Thyroid gland (tissue), 4 donors: ENCODE measurements around the gene TES. TPM values are rescaled to one million over a fixed set of nuclear protein-coding genes. Genes with fewer than 3 reads are reported as not detected.

Experiments
- DNase-seq, 2 donors: peaks; one replicate each; pipeline ENCODE4 v3.0.0-alpha.2; 2019
- H3K27ac ChIP-seq, 3 donors: fragments of 200-600 bp; sonication (generic); 1 replicate in 2 of 3; 2 replicates in 1 of 3; pipeline ENCODE4 v1.5.1; 2016 to 2019; ENCODE audit warnings: mild to moderate bottlenecking in 1 of 3, moderate library complexity in 1 of 3
- H3K27me3 ChIP-seq: fragments of 200-600 bp; sonication (generic); one replicate; pipeline ENCODE4 v1.5.1; 2019
- H3K36me3 ChIP-seq, 2 donors: fragments of 200-600 bp; sonication (generic); one replicate each; pipeline ENCODE4 v1.5.1; 2016 to 2019
- H3K4me1 ChIP-seq, 2 donors: fragments of 200-600 bp; sonication (generic); one replicate each; pipeline ENCODE4 v1.5.1; 2017 to 2019
- H3K4me3 ChIP-seq, 3 donors: fragments of 200-600 bp; sonication (generic); replicated peaks in 1 of 3; 1 replicate in 2 of 3; 2 replicates in 1 of 3; pipeline ENCODE4 v1.5.1; 2016; ENCODE audit warnings: mild to moderate bottlenecking in 1 of 3
- H3K9me3 ChIP-seq: fragments of 200-600 bp; sonication (generic); one replicate; pipeline ENCODE4 v1.5.1; 2017
- CTCF ChIP-seq, 6 experiments: fragments of 200-600 bp in 3 of 6; fragments of 450-650 bp in 3 of 6; sonication (generic) in 3 of 6; IDR thresholded peaks; one replicate each; pipeline ENCODE4 v1.5.1; 2016 to 2019; ENCODE audit warnings: antibody characterized with exemption in 6 of 6, mild to moderate bottlenecking in 2 of 6, inconsistent platforms in 1 of 6, moderate library complexity in 1 of 6
- POLR2A ChIP-seq, 2 donors: fragments of 450-650 bp; IDR thresholded peaks; one replicate each; pipeline ENCODE4 v1.6.1; 2017; ENCODE audit warnings: antibody characterized with exemption in 2 of 2, mild to moderate bottlenecking in 2 of 2, moderate library complexity in 1 of 2
- WGBS, 2 donors: methylation state at CpG; one replicate each; pipeline ENCODE4 v1.1.5; 2017; 5-methylcytosine and 5-hydroxymethylcytosine counted together
- intact Hi-C: fragments of 100-400 bp; cut with DNase I; formaldehyde crosslinking; loops from one replicate; pipeline ENCODE4 v1.15.1; 2023
- total RNA-seq, 4 donors: library from RNA; depleted of rRNA; stranded (reverse); fragments of >200 nt; gene quantifications; one replicate each; pipeline ENCODE4 v1.2.3, GENCODE V29; 2016

TES gene
- total RNA-seq, 4 donors from 2014 or later = 148 to 177 (median 158) TPM

- 96 to 98% methylated on average over 1 of the region's 1 CpG for WGBS, 2 donors
- intact Hi-C loops = no loop called here
- no peaks in the 10 kb centered on the region for H3K4me1 ChIP-seq
- TF ChIP-seq CTCF (IDR thresholded peaks at IDR 0.05) = no peak
- no peak for TF ChIP-seq POLR2A (IDR thresholded peaks at IDR 0.05)
- H3K4me3 ChIP-seq = no peak overlapping the region
- H3K36me3 ChIP-seq = peaks cover 0 to 10% of the 10 kb centered on the region in 2 donors
- DNase-seq = no peak
- H3K9me3 ChIP-seq = no peaks in the 10 kb centered on the region
- no peak overlapping the region for H3K27ac ChIP-seq
- no peaks in the 10 kb centered on the region for H3K27me3 ChIP-seq
Observed at GRCh38 chr7:116246357-116246756, 36.0 kb downstream of the TES start.

- peak in 3 of 6 experiments; percentile 18 to 28 (median 26) for TF ChIP-seq CTCF (IDR thresholded peaks at IDR 0.05)
- TF ChIP-seq POLR2A (IDR thresholded peaks at IDR 0.05) = no peak
- no peak overlapping the region for H3K4me3 ChIP-seq
- no peak overlapping the region for H3K27ac ChIP-seq
- H3K4me1 ChIP-seq = no peaks in the 10 kb centered on the region
- H3K36me3 ChIP-seq = peaks cover 0 to 10% of the 10 kb centered on the region in 2 donors
- DNase-seq = no peak
- intact Hi-C loops = no loop called here
- no peaks in the 10 kb centered on the region for H3K27me3 ChIP-seq
- 90 to 93% methylated on average over 3 of the region's 3 CpGs for WGBS, 2 donors
- no peaks in the 10 kb centered on the region for H3K9me3 ChIP-seq
Observed at GRCh38 chr7:116249969-116250553, 39.7 kb downstream of the TES start.

- Histone ChIP-seq H3K4me3 (no peak overlapping the region), H3K27ac (no peak overlapping the region), H3K36me3 (peaks cover 0 to 10% of the 10 kb centered on the region in 2 donors), H3K9me3 (no peaks in the 10 kb centered on the region), H3K4me1 (peaks cover 4% of the 10 kb centered on the region in 2 donors), H3K27me3 (no peaks in the 10 kb centered on the region)
- TF ChIP-seq POLR2A (IDR thresholded peaks at IDR 0.05) (no peak), CTCF (IDR thresholded peaks at IDR 0.05) (no peak)
- intact Hi-C loops = no loop called here
- WGBS, 2 donors = 96 to 97% methylated on average over 5 of the region's 5 CpGs
- DNase-seq = no peak
Observed at GRCh38 chr7:116251675-116252074, 41.3 kb downstream of the TES start.

- H3K4me3 ChIP-seq = no peak overlapping the region
- peaks cover 0 to 10% of the 10 kb centered on the region in 2 donors for H3K36me3 ChIP-seq
- no peaks in the 10 kb centered on the region for H3K9me3 ChIP-seq
- intact Hi-C loops = no loop called here
- DNase-seq = no peak
- H3K27me3 ChIP-seq = no peaks in the 10 kb centered on the region
- H3K4me1 ChIP-seq = peaks cover 9 to 10% of the 10 kb centered on the region in 2 donors
- TF ChIP-seq POLR2A (IDR thresholded peaks at IDR 0.05) = no peak
- no peak for TF ChIP-seq CTCF (IDR thresholded peaks at IDR 0.05)
- no peak overlapping the region for H3K27ac ChIP-seq
- 88 to 93% methylated on average over 3 of the region's 3 CpGs for WGBS, 2 donors
Observed at GRCh38 chr7:116252249-116252648, 41.9 kb downstream of the TES start.

GRCh38 chr7:116257156-116257555 lies 46.8 kb downstream of the TES start:
- intact Hi-C loops = loop anchor here (5.0 kb wide), 1 partner anchor 330 kb away; no protein-coding TSS in a partner anchor
- H3K27ac ChIP-seq = peak overlapping the region in 2 of 3 donors; percentile 42 to 65

More at GRCh38 chr7:116257156-116257555, 46.8 kb downstream of the TES start:
- Histone ChIP-seq H3K27me3 (no peaks in the 10 kb centered on the region), H3K4me1 (peaks cover 18 to 24% of the 10 kb centered on the region in 2 donors), H3K36me3 (no peaks in the 10 kb centered on the region), H3K9me3 (no peaks in the 10 kb centered on the region), H3K4me3 (no peak overlapping the region)
- peak; percentile 54 to 79 for DNase-seq
- 36 to 47% methylated on average over 3 of the region's 3 CpGs for WGBS, 2 donors
- TF ChIP-seq CTCF (IDR thresholded peaks at IDR 0.05) = no peak
